Hair follicular keratinocyte (primary cell): ENCODE measurements around the gene HYPK. TPM values are rescaled to one million over a fixed set of nuclear protein-coding genes. Genes with fewer than 3 reads are reported as not detected.

Experiments used
- total RNA-seq: library from RNA; depleted of rRNA; stranded (reverse); fragments of >200 nt; gene quantifications from 2 replicates; pipeline ENCODE4 v1.2.3, GENCODE V29; 2015

Gene HYPK, protein sequence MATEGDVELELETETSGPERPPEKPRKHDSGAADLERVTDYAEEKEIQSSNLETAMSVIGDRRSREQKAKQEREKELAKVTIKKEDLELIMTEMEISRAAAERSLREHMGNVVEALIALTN
- 12.9 and 14.4 TPM in 2 replicates for total RNA-seq

DNA sequence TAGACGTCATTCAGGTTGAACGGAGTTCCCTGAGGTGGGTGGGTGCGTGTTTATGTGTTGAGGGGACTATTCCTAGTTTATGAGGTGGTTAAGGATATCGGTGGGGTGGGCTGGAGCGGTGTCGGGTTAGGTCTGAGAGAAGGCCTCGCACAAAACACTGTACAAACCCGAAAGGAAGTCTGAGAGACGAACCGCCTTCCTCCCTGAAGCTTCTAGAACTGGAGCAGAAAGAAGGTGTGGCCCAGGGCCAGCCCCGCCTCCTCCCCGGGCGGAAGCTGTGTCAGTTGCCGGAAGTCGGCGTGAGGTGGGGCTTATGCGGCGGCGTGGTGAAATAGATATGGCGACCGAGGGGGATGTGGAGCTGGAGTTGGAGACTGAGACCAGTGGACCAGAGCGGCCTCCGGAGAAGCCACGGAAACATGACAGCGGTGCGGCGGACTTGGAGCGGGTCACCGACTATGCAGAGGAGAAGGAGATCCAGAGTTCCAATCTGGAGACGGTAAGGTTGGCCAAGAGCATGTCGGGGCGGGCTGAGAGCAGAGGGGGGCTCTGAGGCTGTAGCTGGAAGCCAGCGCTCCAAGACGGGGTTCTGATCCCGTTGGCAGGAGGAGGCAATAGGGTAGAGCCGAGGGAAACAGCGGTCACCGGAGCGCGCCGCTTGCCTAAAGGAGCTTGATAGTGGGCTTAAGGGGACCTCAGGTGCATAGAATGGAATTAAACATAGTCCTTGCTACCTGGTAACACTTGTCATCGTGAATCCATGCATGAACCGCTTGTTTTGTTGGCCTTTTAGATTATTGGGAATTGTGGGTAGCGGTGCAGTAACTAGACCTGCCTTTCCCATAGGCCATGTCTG, at the start of gene HYPK:
Gene HYPK, plus strand, starts transcription at position 314 of the 856 bp plus-strand sequence. Its CDS starts 24 bp downstream, at position 338.

DNA sequence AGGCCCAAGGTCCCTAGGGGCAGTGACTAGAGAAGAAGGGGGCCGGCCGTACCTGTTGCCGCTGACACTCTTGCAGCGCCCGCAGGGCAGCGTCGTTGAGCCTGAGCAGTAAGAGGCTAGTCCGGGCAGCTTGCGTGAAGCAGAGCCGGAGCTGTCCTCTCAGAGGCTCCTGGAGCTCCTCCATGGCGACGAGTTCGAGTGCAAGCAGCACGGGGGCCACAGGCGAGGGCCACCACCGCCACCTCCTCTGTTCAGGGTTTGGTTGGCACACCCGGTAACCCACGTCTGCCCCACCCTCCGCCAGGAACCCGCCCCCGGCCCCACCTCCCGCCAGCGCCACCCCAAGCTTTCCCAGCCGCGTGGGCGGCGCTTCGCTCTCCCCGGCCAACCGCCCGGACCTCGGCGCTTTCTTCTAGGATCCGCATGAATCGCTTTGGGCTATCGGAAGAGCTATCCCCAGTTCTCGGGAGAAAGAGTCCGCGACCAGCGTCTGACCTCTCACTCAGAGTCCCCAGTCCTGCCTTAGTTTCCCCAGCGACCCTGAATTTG, 23.6 kb upstream of the HYPK start, which contains the start of gene ELL3:
Gene ELL3, minus strand, starts transcription at position 249 of the 549 bp plus-strand sequence. Its CDS starts 65 bp downstream, at position 184.

DNA sequence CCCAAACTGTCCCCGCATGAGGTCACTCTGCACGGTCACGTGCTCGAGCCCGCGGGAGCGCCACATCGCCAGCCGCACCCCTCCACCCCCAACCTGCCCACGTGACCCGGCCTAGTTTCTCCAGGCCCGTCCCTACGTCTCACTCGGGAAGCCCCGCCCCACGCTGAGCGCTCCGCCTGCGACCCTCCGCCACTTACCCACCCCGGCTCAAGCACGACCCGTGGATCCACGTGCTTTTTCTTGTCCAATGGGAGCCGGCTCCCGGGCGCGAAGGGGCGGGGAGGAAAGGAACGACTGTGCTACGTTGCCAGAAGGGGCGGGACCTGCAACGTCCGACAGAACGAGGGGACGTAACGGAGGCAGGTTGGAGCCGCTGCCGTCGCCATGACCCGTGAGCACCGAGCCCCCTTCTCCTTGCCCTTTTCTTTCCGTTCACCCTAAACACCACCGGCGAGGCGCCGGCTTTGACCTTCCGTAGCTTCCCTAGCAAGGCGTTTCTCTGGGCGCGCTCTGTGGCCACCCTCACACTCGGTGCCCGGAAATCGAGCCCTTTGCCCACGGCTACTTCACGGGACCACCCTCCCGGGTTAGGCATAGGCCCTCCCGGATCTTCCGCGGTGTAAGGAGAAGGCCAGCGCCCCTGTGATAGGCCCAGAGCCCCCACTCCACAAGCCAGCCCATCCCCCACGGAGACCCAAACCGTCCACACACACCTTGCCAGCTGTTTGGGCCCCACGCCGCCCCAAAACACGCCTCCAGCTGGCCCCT, 8.2 kb upstream of the HYPK start, which contains the start of gene SERF2:
Gene SERF2, plus strand, starts transcription at position 328 of the 768 bp plus-strand sequence. Its CDS starts 57 bp downstream, at position 385.

DNA sequence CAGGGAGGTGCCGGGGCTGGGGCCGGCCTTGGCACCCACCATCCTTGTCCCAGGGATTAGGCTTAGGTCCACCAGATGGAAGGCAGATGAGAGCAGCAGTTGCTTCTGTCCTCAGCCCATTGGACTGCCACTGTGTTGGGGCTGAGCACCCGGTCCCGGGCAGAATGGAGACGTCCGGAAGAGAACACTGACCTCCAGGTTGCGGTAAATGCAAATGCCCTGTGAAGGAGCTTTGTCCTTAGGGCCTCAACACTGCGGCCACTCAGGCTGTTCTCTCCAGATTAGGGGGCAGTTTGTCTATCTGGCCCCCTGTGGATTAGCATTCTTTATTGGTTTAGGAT, 484 bp upstream of the HYPK start, which contains the start of gene SERINC4:
Gene SERINC4, minus strand, starts transcription at position 276 of the 341 bp plus-strand sequence. Its CDS starts 234 bp downstream, at position 42.

DNA sequence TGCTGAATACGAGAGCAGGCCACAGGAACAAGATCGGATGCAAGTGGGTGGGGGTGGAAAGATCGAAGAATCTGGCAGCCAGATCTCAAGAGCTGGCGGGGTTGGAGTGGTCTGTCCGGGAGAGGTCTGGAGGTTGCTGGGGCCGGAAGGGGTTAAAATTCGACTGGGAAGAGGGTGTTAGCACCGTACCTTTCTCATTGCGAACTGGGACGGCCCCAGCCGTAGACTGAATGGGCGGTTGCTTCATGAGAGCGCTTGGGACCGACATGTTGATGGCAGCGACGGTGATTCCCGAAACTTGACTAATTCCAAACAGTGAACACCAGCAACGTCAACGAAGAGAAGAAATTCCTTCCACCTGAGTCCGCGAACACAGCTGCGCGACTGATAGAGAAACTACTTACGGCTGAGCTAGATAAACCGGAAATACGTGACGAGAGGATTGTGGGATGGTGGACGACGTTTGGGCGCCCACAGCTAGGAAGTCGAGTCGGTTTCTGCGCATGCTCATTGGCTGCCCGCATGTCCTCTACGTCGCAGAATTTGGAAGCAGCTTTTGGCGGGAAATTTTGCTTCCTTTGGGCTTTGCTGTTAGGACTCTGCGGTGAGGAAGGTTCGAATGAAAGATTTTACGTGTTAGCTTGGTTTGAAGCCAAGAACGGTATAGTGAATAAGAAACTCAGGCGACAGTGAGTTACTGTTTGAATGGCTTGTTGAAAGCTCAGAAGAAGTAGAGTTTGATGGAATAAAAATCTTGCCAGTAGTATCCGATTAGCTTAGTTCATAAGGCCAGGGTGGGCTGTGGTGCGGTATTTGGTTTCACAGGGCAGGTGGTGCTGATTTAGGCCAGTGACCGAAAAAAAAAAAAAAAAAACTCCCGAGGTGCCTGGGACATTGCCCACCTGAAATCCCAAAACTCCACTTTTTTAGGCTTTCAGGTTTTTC, 24.2 kb downstream of the HYPK start, which contains the start of gene MFAP1:
Gene MFAP1, minus strand, starts transcription at position 389 of the 945 bp plus-strand sequence. Its CDS starts 121 bp downstream, at position 268.

DNA sequence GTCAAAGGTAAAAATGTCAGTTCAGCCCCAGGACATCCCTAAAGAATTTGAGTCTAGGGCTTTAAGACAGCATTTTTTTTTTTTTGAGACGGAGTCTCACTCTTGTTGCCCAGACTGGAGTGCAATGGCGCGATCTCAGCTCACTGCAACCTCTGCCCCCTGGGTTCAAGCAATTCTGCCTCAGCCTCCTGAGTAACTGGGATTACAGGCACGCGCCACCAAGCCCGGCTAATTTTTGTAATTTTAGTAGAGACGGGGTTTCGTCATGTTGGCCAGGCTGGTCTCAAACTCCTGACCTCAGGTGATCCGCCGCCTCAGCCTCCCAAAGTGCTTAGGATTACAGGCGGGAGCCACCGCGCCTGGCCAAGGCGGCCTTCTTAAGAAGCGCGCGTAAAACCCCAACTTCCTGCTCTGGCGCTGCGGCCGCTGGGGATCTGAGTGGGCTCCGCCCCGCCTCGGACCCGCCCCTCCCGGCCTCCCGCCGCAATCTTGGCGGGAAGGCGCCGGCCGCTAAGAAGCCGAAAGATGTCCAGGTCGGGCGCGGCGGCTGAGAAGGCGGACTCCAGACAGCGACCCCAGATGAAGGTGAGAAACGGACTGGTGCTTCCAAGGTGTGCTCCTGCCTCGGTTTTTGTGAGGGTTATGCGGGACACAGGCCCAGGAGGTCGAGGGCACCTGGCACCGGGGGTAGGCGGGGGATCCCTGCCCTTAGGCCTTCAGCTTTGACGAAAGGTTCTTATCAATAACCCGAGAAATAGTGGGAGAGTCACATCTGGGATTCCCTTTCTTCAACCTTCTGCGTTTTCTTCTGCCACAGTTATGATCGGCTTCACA, 26.3 kb downstream of the HYPK start, which contains the start of gene WDR76:
Gene WDR76, plus strand, starts transcription at position 495 of the 834 bp plus-strand sequence. Its CDS starts 31 bp downstream, at position 526.

Other genes with a start within 250 kb of the HYPK start
- gene PPIP5K1, start 210.4 kb upstream of the HYPK start, total RNA-seq: 17.5 and 18.7 TPM in 2 replicates
- gene CKMT1B, start 206.6 kb upstream of the HYPK start, total RNA-seq: 87.1 and 108 TPM in 2 replicates
- 0.49 TPM in 1 of 2 replicates, not detected in the other for gene STRC, start 181.8 kb upstream of the HYPK start, total RNA-seq
- gene CATSPER2, start 151.8 kb upstream of the HYPK start, total RNA-seq: 0.46 and 0.78 TPM in 2 replicates
- gene CKMT1A, start 106.7 kb upstream of the HYPK start, total RNA-seq: 89.3 and 94.9 TPM in 2 replicates
- gene PDIA3, start 54.2 kb upstream of the HYPK start, total RNA-seq: 278 and 441 TPM in 2 replicates
- 2.3 and 7.2 TPM in 2 replicates for gene ELL3, start 23.6 kb upstream of the HYPK start, total RNA-seq
- 832 and 948 TPM in 2 replicates for gene SERF2, start 8.3 kb upstream of the HYPK start, total RNA-seq
- not detected in 2 replicates for gene SERINC4, start 379 bp upstream of the HYPK start, total RNA-seq
- 15.4 and 20.7 TPM in 2 replicates for gene MFAP1, start 24.1 kb downstream of the HYPK start, total RNA-seq
- gene WDR76, start 26.4 kb downstream of the HYPK start, total RNA-seq: 6.6 and 14.5 TPM in 2 replicates